Astrocyte (in vitro differentiated cells and primary cell): ENCODE measurements around the gene CDK5RAP1.

Source experiments
- EZH2 ChIP-seq: IDR thresholded peaks from 2 replicates; pipeline ENCODE4 v1.6.1; 2012; ENCODE audit warnings: mild to moderate bottlenecking, low read length, inconsistent platforms; ENCODE audit not compliant: insufficient read depth
- TF ChIP-seq, protein P1 (sequence below): IDR thresholded peaks from 2 replicates; pipeline ENCODE4 v1.5.1; 2011; ENCODE audit warnings: low read depth, mild to moderate bottlenecking, inconsistent platforms, low read length, moderate library complexity; ENCODE audit not compliant: insufficient read depth

DNA sequence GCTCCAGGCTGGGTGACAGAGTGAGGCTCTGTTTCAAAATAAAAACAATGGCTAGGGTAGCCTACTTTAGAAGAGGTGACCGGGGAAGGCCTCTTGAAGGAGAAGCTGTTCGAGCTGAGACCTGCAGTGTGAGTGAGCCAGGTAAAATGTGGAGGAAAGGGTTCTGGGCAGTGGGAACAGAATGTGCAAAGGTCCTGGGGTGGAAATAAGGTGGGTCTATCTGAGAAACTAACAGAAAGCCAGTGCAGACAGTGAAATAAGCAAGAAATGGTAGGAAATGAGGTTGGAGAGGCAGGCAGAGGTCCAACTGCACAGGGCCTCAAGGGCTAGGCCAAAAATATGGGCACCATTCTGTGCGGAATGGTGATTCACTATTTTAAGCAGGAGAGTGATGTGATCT, 64.9 kb downstream of the CDK5RAP1 start:
- TF ChIP-seq, protein P1, sequence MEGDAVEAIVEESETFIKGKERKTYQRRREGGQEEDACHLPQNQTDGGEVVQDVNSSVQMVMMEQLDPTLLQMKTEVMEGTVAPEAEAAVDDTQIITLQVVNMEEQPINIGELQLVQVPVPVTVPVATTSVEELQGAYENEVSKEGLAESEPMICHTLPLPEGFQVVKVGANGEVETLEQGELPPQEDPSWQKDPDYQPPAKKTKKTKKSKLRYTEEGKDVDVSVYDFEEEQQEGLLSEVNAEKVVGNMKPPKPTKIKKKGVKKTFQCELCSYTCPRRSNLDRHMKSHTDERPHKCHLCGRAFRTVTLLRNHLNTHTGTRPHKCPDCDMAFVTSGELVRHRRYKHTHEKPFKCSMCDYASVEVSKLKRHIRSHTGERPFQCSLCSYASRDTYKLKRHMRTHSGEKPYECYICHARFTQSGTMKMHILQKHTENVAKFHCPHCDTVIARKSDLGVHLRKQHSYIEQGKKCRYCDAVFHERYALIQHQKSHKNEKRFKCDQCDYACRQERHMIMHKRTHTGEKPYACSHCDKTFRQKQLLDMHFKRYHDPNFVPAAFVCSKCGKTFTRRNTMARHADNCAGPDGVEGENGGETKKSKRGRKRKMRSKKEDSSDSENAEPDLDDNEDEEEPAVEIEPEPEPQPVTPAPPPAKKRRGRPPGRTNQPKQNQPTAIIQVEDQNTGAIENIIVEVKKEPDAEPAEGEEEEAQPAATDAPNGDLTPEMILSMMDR = no peak
- TF ChIP-seq EZH2 = no peak
